Stomach (tissue), 9 donors: ENCODE data around the gene TARBP1. TPM values are rescaled to one million over a fixed set of nuclear protein-coding genes. Genes with fewer than 3 reads are reported as not detected.

Experiments used
- DNase-seq, 2 donors: peaks; one replicate each; pipeline versions ENCODE4 v3.0.0 to v3.0.0-alpha.2; 2013 to 2019
- H3K27ac ChIP-seq, 5 donors: fragments of 200-600 bp in 4 of 5; sonication (generic) in 4 of 5; one replicate each; pipeline ENCODE4 v1.5.1; 2013 to 2019; ENCODE audit warnings: mild to moderate bottlenecking in 1 of 5, moderate library complexity in 1 of 5
- H3K27me3 ChIP-seq, 3 donors: fragments of 200-600 bp; sonication (generic); one replicate each; pipeline ENCODE4 v1.5.1; 2017 to 2019; ENCODE audit warnings: mixed run types in 1 of 3
- H3K36me3 ChIP-seq, 4 donors: fragments of 200-600 bp; sonication (generic); 1 replicate in 3 of 4; 2 replicates in 1 of 4; pipeline ENCODE4 v1.5.1; 2016 to 2019
- H3K4me1 ChIP-seq, 4 donors: fragments of 200-600 bp; sonication (generic); one replicate each; pipeline ENCODE4 v1.5.1; 2016 to 2019
- H3K4me3 ChIP-seq, 4 donors: fragments of 200-600 bp; sonication (generic) in 3 of 4; one replicate each; pipeline ENCODE4 v1.5.1; 2016 to 2019; ENCODE audit warnings: mild to moderate bottlenecking in 1 of 4
- H3K9me3 ChIP-seq, 4 donors: fragments of 200-600 bp; sonication (generic); one replicate each; pipeline ENCODE4 v1.5.1; 2016 to 2019
- CTCF ChIP-seq, 7 experiments: fragments of 450-650 bp in 4 of 7; fragments of 200-600 bp in 3 of 7; sonication (generic) in 3 of 7; IDR thresholded peaks; one replicate each; pipeline ENCODE4 v1.5.1; 2016 to 2019; ENCODE audit warnings: antibody characterized with exemption in 7 of 7, control low read depth in 2 of 7, mild to moderate bottlenecking in 1 of 7
- EP300 ChIP-seq: sonication (generic); formaldehyde crosslinking; IDR thresholded peaks from one replicate; pipeline ENCODE4 v1.6.1; 2017; ENCODE audit warnings: antibody characterized with exemption
- POLR2A ChIP-seq, 4 donors: fragments of 450-650 bp; IDR thresholded peaks; one replicate each; pipeline ENCODE4 v1.6.1; 2016; ENCODE audit warnings: antibody characterized with exemption in 4 of 4, control low read depth in 2 of 4, mild to moderate bottlenecking in 1 of 4, moderate library complexity in 1 of 4
- POLR2AphosphoS5 ChIP-seq, 3 donors: sonication (generic); formaldehyde crosslinking; IDR thresholded peaks; one replicate each; pipeline ENCODE4 v1.6.1; 2016; ENCODE audit warnings: antibody characterized with exemption in 3 of 3
- WGBS, 5 donors: extraction: QIAGEN DNeasy Blood & Tissue Kit in 3 of 5; methylation state at CpG; one replicate each; pipeline versions ENCODE4 v1.1.5 to v1.1.7; 2013 to 2018; 5-methylcytosine and 5-hydroxymethylcytosine counted together
- intact Hi-C: fragments of 100-400 bp; cut with DNase I; formaldehyde crosslinking; loops from one replicate; pipeline ENCODE4 v1.15.1; 2023; ENCODE audit warnings: low total_unique reads
- polyA plus RNA-seq, 3 donors: library from polyadenylated mRNA; stranded (reverse); fragments of 200-250 nt; gene quantifications; one replicate each; pipeline ENCODE4 v1.2.3, GENCODE V29; 2013
- total RNA-seq, 5 donors: library from RNA; depleted of rRNA; stranded (reverse); fragments of >200 nt; gene quantifications; one replicate each; pipeline versions ENCODE4 v1.1.0 to v1.2.3, GENCODE V29; 2014 to 2016
- donor health status: healthy with polysubstance abuse.
- donor health status: Bipolar disorder and iron deficiency.
- donor health status: healthy.

The TARBP1 gene
- total and polyA plus RNA-seq, 8 donors = 5.7 to 63.2 (median 30.3) TPM

- TF ChIP-seq POLR2AphosphoS5 (IDR thresholded peaks at IDR 0.05) = no peak
- WGBS, 5 donors = 79 to 86% (median 83%) methylated on average over 8 of the region's 8 CpGs
- H3K9me3 ChIP-seq = peaks cover 0 to 8% (median 0%) of the 10 kb centered on the region in 4 donors
Measured at GRCh38 chr1:234435620-234436019, 43.4 kb downstream of the TARBP1 start.

GRCh38 chr1:234434706-234435105 is 44.3 kb downstream of the TARBP1 start:
- Histone ChIP-seq H3K4me3 (no peak overlapping the region), H3K9me3 (peaks cover 0 to under 1% (median 0%) of the 10 kb centered on the region in 4 donors), H3K27ac (no peak overlapping the region), H3K4me1 (peaks cover 2 to 18% (median 7%) of the 10 kb centered on the region in 4 donors), H3K36me3 (peaks cover 0 to 66% (median 53%) of the 10 kb centered on the region in 4 donors), H3K27me3 (no peaks in the 10 kb centered on the region)
- intact Hi-C loops = no loop called here
- DNase-seq = no peak
- WGBS, 5 donors = 67 to 100% (median 97%) methylated on average over 2 of the region's 2 CpGs
- TF ChIP-seq POLR2A (IDR thresholded peaks at IDR 0.05) (no peak), CTCF (IDR thresholded peaks at IDR 0.05) (no peak), EP300 (no peak), POLR2AphosphoS5 (IDR thresholded peaks at IDR 0.05) (no peak)

More at GRCh38 chr1:234435620-234436019, 43.4 kb downstream of the TARBP1 start:
- intact Hi-C loops = no loop called here
- DNase-seq = peak in 1 of 2 donors; percentile 13
- Histone ChIP-seq H3K36me3 (peaks cover 0 to 60% (median 49%) of the 10 kb centered on the region in 4 donors), H3K27me3 (no peaks in the 10 kb centered on the region), H3K4me3 (no peak overlapping the region), H3K4me1 (peaks cover 0 to 10% (median 7%) of the 10 kb centered on the region in 4 donors), H3K27ac (no peak overlapping the region)

GRCh38 chr1:234433563-234434285 is 45.3 kb downstream of the TARBP1 start:
- intact Hi-C loops = no loop called here
- H3K9me3 ChIP-seq = no peaks in the 10 kb centered on the region
- TF ChIP-seq EP300 (no peak), POLR2AphosphoS5 (IDR thresholded peaks at IDR 0.05) (no peak), POLR2A (IDR thresholded peaks at IDR 0.05) (no peak), CTCF (IDR thresholded peaks at IDR 0.05) (no peak)
- no peak overlapping the region for H3K4me3 ChIP-seq
- H3K27me3 ChIP-seq = no peaks in the 10 kb centered on the region
- peaks cover 2 to 20% (median 7%) of the 10 kb centered on the region in 4 donors for H3K4me1 ChIP-seq
- no peak overlapping the region for H3K27ac ChIP-seq
- 65 to 93% (median 85%) methylated on average over 1 of the region's 1 CpG for WGBS, 5 donors
- H3K36me3 ChIP-seq = peaks cover 0 to 70% (median 60%) of the 10 kb centered on the region in 4 donors
- DNase-seq = no peak

GRCh38 chr1:234431255-234431654 is 47.7 kb downstream of the TARBP1 start:
- peaks cover 0 to 78% (median 75%) of the 10 kb centered on the region in 4 donors for H3K36me3 ChIP-seq
- no peak for TF ChIP-seq POLR2AphosphoS5 (IDR thresholded peaks at IDR 0.05)
- no peak for TF ChIP-seq CTCF (IDR thresholded peaks at IDR 0.05)
- no peak for TF ChIP-seq EP300
- no peak for TF ChIP-seq POLR2A (IDR thresholded peaks at IDR 0.05)
- 86 to 91% (median 88%) methylated on average over 4 of the region's 4 CpGs for WGBS, 5 donors
- no peak overlapping the region for H3K4me3 ChIP-seq
- H3K9me3 ChIP-seq = no peaks in the 10 kb centered on the region
- intact Hi-C loops = no loop called here
- H3K27me3 ChIP-seq = no peaks in the 10 kb centered on the region
- peaks cover 0 to 9% (median 1%) of the 10 kb centered on the region in 4 donors for H3K4me1 ChIP-seq
- DNase-seq = no peak
- H3K27ac ChIP-seq = no peak overlapping the region

GRCh38 chr1:234430691-234431090 is 48.3 kb downstream of the TARBP1 start:
- Histone ChIP-seq H3K27ac (no peak overlapping the region), H3K36me3 (peaks cover 0 to 78% (median 75%) of the 10 kb centered on the region in 4 donors), H3K27me3 (no peaks in the 10 kb centered on the region), H3K4me1 (peaks cover 0 to 9% (median 1%) of the 10 kb centered on the region in 4 donors), H3K9me3 (no peaks in the 10 kb centered on the region), H3K4me3 (no peak overlapping the region)
- no peak for DNase-seq
- WGBS, 5 donors = 90 to 96% (median 93%) methylated on average over 5 of the region's 5 CpGs
- TF ChIP-seq POLR2AphosphoS5 (IDR thresholded peaks at IDR 0.05) (no peak), POLR2A (IDR thresholded peaks at IDR 0.05) (no peak), EP300 (no peak), CTCF (IDR thresholded peaks at IDR 0.05) (no peak)
- intact Hi-C loops = no loop called here
